GM12801 (cell line): ENCODE results near the gene CACNA2D2.

ENCODE experiments used
- CTCF ChIP-seq: IDR thresholded peaks from one replicate; pipeline ENCODE4 v1.5.1; 2011; ENCODE audit warnings: control low read depth; ENCODE audit not compliant: insufficient read length; ENCODE audit errors: extremely low read depth

Gene CACNA2D2

GRCh38 chr3:50358355-50358910, 145.0 kb downstream of the CACNA2D2 start:
- TF ChIP-seq CTCF: no peak

GRCh38 chr3:50357481-50357880, 146.0 kb downstream of the CACNA2D2 start:
- TF ChIP-seq CTCF: no peak

GRCh38 chr3:50356553-50356952, 146.9 kb downstream of the CACNA2D2 start:
- no peak for TF ChIP-seq CTCF

GRCh38 chr3:50355829-50356552, 147.4 kb downstream of the CACNA2D2 start:
- TF ChIP-seq CTCF: no peak

GRCh38 chr3:50354850-50355249, 148.6 kb downstream of the CACNA2D2 start:
- no peak for TF ChIP-seq CTCF

GRCh38 chr3:50354186-50354764, 149.2 kb downstream of the CACNA2D2 start:
- TF ChIP-seq CTCF: no peak

- no peak for TF ChIP-seq CTCF
These were observed 150.0 kb downstream of the CACNA2D2 start for GRCh38 chr3:50353245-50354004.
